Colonic mucosa (tissue), 4 donors: ENCODE results near the gene UQCRH. TPM values are rescaled to one million over a fixed set of nuclear protein-coding genes. Genes with fewer than 3 reads are reported as not detected.

Experiments
- DNase-seq: peaks from one replicate; pipeline ENCODE4 v3.0.0-alpha.2; 2020
- H3K27ac ChIP-seq: fragments of 200-600 bp; one replicate; pipeline ENCODE4 v1.8.0; 2021
- H3K27me3 ChIP-seq: fragments of 200-600 bp; one replicate; pipeline ENCODE4 v1.8.0; 2021
- H3K36me3 ChIP-seq: fragments of 200-600 bp; one replicate; pipeline ENCODE4 v1.8.0; 2021
- H3K4me1 ChIP-seq: fragments of 200-600 bp; one replicate; pipeline ENCODE4 v1.8.0; 2021; ENCODE audit warnings: mild to moderate bottlenecking
- H3K4me3 ChIP-seq: fragments of 200-600 bp; one replicate; pipeline ENCODE4 v1.8.0; 2021
- H3K9ac ChIP-seq, 2 donors: one replicate each; pipeline ENCODE4 v1.7.0; 2013; ENCODE audit warnings: control low read depth in 2 of 2, low read depth in 2 of 2, low read length in 2 of 2
- H3K9me3 ChIP-seq: fragments of 200-600 bp; one replicate; pipeline ENCODE4 v1.8.0; 2021
- CTCF ChIP-seq: fragments of 200-600 bp; IDR thresholded peaks from one replicate; pipeline ENCODE4 v1.8.0; 2022; ENCODE audit warnings: antibody characterized with exemption, mild to moderate bottlenecking
- intact Hi-C: fragments of 100-400 bp; cut with DNase I; formaldehyde crosslinking; loops from one replicate; pipeline ENCODE4 v1.14.1; 2022
- total RNA-seq, 2 donors: library from RNA; stranded (reverse); fragmentation: NEBNext Ultra II Directional in 1 of 2; extraction: Animal tissue kit (Norgen Biotek cat#: 25700) in 1 of 2; gene quantifications; one replicate each; pipeline ENCODE4 v1.2.1, GENCODE V29; 2021
- donor health status: healthy.
- donor health status: DM: no; HTN: no; CAD: no.
- donor health status: DM: no; HTN: no; CAD: no.

UQCRH gene
- total RNA-seq, 2 donors from 2014 or later: 451 to 502 TPM

- H3K36me3 ChIP-seq: peaks cover 17% of the 10 kb centered on the region
- TF ChIP-seq CTCF: no peak
- intact Hi-C loops: no loop called here
These were observed 23.4 kb upstream of the UQCRH start for GRCh38 chr1:46280092-46280491.

GRCh38 chr1:46281021-46281420 is 22.5 kb upstream of the UQCRH start:
- DNase-seq: no peak
- H3K36me3 ChIP-seq: peaks cover 17% of the 10 kb centered on the region

More at GRCh38 chr1:46280092-46280491, 23.4 kb upstream of the UQCRH start:
- Histone ChIP-seq H3K9ac (no peak overlapping the region), H3K4me1 (no peaks in the 10 kb centered on the region), H3K27ac (no peak overlapping the region), H3K4me3 (no peak overlapping the region), H3K9me3 (no peaks in the 10 kb centered on the region), H3K27me3 (no peaks in the 10 kb centered on the region)
- no peak for DNase-seq

GRCh38 chr1:46284058-46284457 is 19.4 kb upstream of the UQCRH start:
- Histone ChIP-seq H3K36me3 (peaks cover 17% of the 10 kb centered on the region), H3K9me3 (no peaks in the 10 kb centered on the region), H3K4me1 (no peaks in the 10 kb centered on the region), H3K27me3 (no peaks in the 10 kb centered on the region), H3K9ac (no peak overlapping the region), H3K4me3 (no peak overlapping the region), H3K27ac (no peak overlapping the region)
- no peak for DNase-seq
- intact Hi-C loops: no loop called here
- TF ChIP-seq CTCF: no peak

More at GRCh38 chr1:46281021-46281420, 22.5 kb upstream of the UQCRH start:
- intact Hi-C loops: no loop called here
- H3K27me3 ChIP-seq: no peaks in the 10 kb centered on the region
- H3K4me1 ChIP-seq: no peaks in the 10 kb centered on the region
- H3K4me3 ChIP-seq: no peak overlapping the region
- no peak overlapping the region for H3K27ac ChIP-seq
- H3K9ac ChIP-seq: no peak overlapping the region
- TF ChIP-seq CTCF: no peak
- no peaks in the 10 kb centered on the region for H3K9me3 ChIP-seq

- intact Hi-C loops: no loop called here
- H3K9ac ChIP-seq: no peak overlapping the region
- TF ChIP-seq CTCF: no peak
- no peaks in the 10 kb centered on the region for H3K27me3 ChIP-seq
- H3K4me1 ChIP-seq: no peaks in the 10 kb centered on the region
- H3K27ac ChIP-seq: no peak overlapping the region
- no peaks in the 10 kb centered on the region for H3K9me3 ChIP-seq
- H3K4me3 ChIP-seq: no peak overlapping the region
- peaks cover 16% of the 10 kb centered on the region for H3K36me3 ChIP-seq
- DNase-seq: no peak
These were observed 18.6 kb upstream of the UQCRH start for GRCh38 chr1:46284597-46285564.

- no peak overlapping the region for H3K4me3 ChIP-seq
- H3K36me3 ChIP-seq: peaks cover 6% of the 10 kb centered on the region
- H3K4me1 ChIP-seq: no peaks in the 10 kb centered on the region
- H3K9me3 ChIP-seq: no peaks in the 10 kb centered on the region
- intact Hi-C loops: no loop called here
- no peak for DNase-seq
- no peak overlapping the region for H3K9ac ChIP-seq
- TF ChIP-seq CTCF: no peak
- no peak overlapping the region for H3K27ac ChIP-seq
- no peaks in the 10 kb centered on the region for H3K27me3 ChIP-seq
These were observed 17.6 kb upstream of the UQCRH start for GRCh38 chr1:46285730-46286477.
